Fibroblast of lung (primary cell): Measurements from ENCODE around the gene SEC24B. TPM values are rescaled to one million over a fixed set of nuclear protein-coding genes. Genes with fewer than 3 reads are reported as not detected.

Source experiments
- DNase-seq, 2 donors: peaks; one replicate each; pipeline versions ENCODE4 v3.0.0 to v3.0.0-alpha.2; 2010; ENCODE audit warnings: low read depth in 2 of 2
- H2AFZ ChIP-seq: 2 replicates; pipeline ENCODE4 v1.5.1; 2012; ENCODE audit warnings: low read length, control low read depth, inconsistent platforms
- H3K27ac ChIP-seq: 2 replicates; pipeline ENCODE4 v1.5.1; 2011; ENCODE audit warnings: low read length, control low read depth; ENCODE audit not compliant: insufficient read depth
- H3K27me3 ChIP-seq: 2 replicates; pipeline ENCODE4 v1.5.1; 2011; ENCODE audit warnings: mild to moderate bottlenecking, low read length; ENCODE audit not compliant: control insufficient read depth, insufficient read depth
- H3K36me3 ChIP-seq: 2 replicates; pipeline ENCODE4 v1.5.1; 2011; ENCODE audit warnings: low read length; ENCODE audit not compliant: control insufficient read depth, insufficient read depth
- H3K4me1 ChIP-seq: 2 replicates; pipeline ENCODE4 v1.5.1; 2011; ENCODE audit warnings: low read length; ENCODE audit not compliant: control insufficient read depth, insufficient read depth; ENCODE audit errors: extremely low read depth
- H3K4me2 ChIP-seq: 2 replicates; pipeline ENCODE4 v1.5.1; 2011; ENCODE audit warnings: low read length, control low read depth; ENCODE audit not compliant: insufficient read depth; ENCODE audit errors: extremely low read depth
- H3K4me3 ChIP-seq, 4 experiments: fragments of 200-600 bp in 1 of 4; sonication (generic) in 1 of 4; replicated peaks in 1 of 4; 2 replicates each; pipeline ENCODE4 v1.5.1; 2011 to 2016; ENCODE audit warnings: low read length in 4 of 4, low read depth in 3 of 4, mild to moderate bottlenecking in 3 of 4, control low read depth in 2 of 4, inconsistent platforms in 1 of 4, mixed read lengths in 1 of 4; ENCODE audit not compliant: insufficient read depth in 1 of 4; ENCODE audit errors: control extremely low read depth in 1 of 4
- H3K79me2 ChIP-seq: 2 replicates; pipeline ENCODE4 v1.5.1; 2012; ENCODE audit warnings: mild to moderate bottlenecking, low read length, inconsistent platforms; ENCODE audit not compliant: control insufficient read depth, insufficient read depth
- H3K9ac ChIP-seq: 2 replicates; pipeline ENCODE4 v1.5.1; 2011; ENCODE audit warnings: mild to moderate bottlenecking, low read length, control low read depth; ENCODE audit not compliant: insufficient read depth
- H3K9me3 ChIP-seq: 2 replicates; pipeline ENCODE4 v1.5.1; 2012; ENCODE audit warnings: low read depth, low read length; ENCODE audit not compliant: control insufficient read depth, insufficient read depth
- H4K20me1 ChIP-seq: 2 replicates; pipeline ENCODE4 v1.5.1; 2011; ENCODE audit warnings: low read length; ENCODE audit not compliant: control insufficient read depth, insufficient read depth; ENCODE audit errors: extremely low read depth
- CTCF ChIP-seq, 2 donors: IDR thresholded peaks in 1 of 2; conservative IDR thresholded peaks in 1 of 2; 1 replicate in 1 of 2; 2 replicates in 1 of 2; pipeline ENCODE4 v1.5.1; 2011 to 2012; ENCODE audit warnings: low read length in 2 of 2, control low read depth in 1 of 2, inconsistent platforms in 1 of 2, low read depth in 1 of 2, mild to moderate bottlenecking in 1 of 2
- EZH2 ChIP-seq: IDR thresholded peaks from 2 replicates; pipeline ENCODE4 v1.5.1; 2012; ENCODE audit warnings: low read length, control low read depth, mild to moderate bottlenecking; ENCODE audit errors: missing control alignments
- polyA plus RNA-seq, 2 donors: library from polyadenylated mRNA; depleted of rRNA in 1 of 2; stranded (reverse) in 1 of 2; unstranded in 1 of 2; fragments of >200 nt; gene quantifications; 2 replicates each; pipeline ENCODE4 v1.2.1, GENCODE V29; 2011 to 2012; ENCODE audit warnings: missing spikeins in 1 of 2
- total RNA-seq: library from RNA; depleted of rRNA; stranded (reverse); fragments of >200 nt; gene quantifications from 2 replicates; pipeline ENCODE4 v1.2.1, GENCODE V29; 2014

The SEC24B gene
- total and polyA plus RNA-seq, 2 donors (not counting 1 experiment from before 2014, with no cell fraction given), result 16.3 to 47.9 TPM

GRCh38 chr4:109559625-109559982, 126.0 kb downstream of the SEC24B start:
- Histone ChIP-seq H2AFZ (peak overlapping the region; percentile 54), H3K4me3 (peak overlapping the region; percentile 47 to 74 (median 62)), H3K9ac (peak overlapping the region; percentile 69), H3K4me1 (no peaks in the 10 kb centered on the region), H3K36me3 (no peaks in the 10 kb centered on the region), H3K27ac (peak overlapping the region; percentile 68), H3K79me2 (peaks cover 10% of the 10 kb centered on the region), H4K20me1 (no peaks in the 10 kb centered on the region), H3K4me2 (peak overlapping the region; percentile 61), H3K9me3 (no peaks in the 10 kb centered on the region), H3K27me3 (no peaks in the 10 kb centered on the region)
- peak in 1 of 2 donors; percentile 10 for DNase-seq
- TF ChIP-seq EZH2 (no peak), CTCF (conservative IDR thresholded peaks at IDR 0.05 in 1 of 2, IDR thresholded peaks at IDR 0.05 in 1 of 2; ENCODE audit: low read depth in 1 of 2, low read length in 2 of 2) (no peak)

GRCh38 chr4:109559983-109560686, 126.5 kb downstream of the SEC24B start, which contains the start of gene MCUB:
MCUB (plus strand) TSS chr4:109560246; CDS start chr4:109560338, 92 bp downstream.
- H3K36me3 ChIP-seq, result no peaks in the 10 kb centered on the region
- H3K4me3 ChIP-seq, result peak within 1 kb of the TSS; percentile 47 to 86 (median 80)
- H3K4me1 ChIP-seq, result no peaks in the 10 kb centered on the region
- no peaks in the 10 kb centered on the region for H3K27me3 ChIP-seq
- H2AFZ ChIP-seq, result peak within 1 kb of the TSS; percentile 72
- no peaks in the 10 kb centered on the region for H4K20me1 ChIP-seq
- H3K9me3 ChIP-seq, result no peaks in the 10 kb centered on the region
- H3K27ac ChIP-seq, result peak within 1 kb of the TSS; percentile 89
- peak within 1 kb of the TSS; percentile 83 for H3K4me2 ChIP-seq
- peaks cover 10% of the 10 kb centered on the region for H3K79me2 ChIP-seq
- peak within 1 kb of the TSS; percentile 78 for H3K9ac ChIP-seq
- peak; percentile 88 to 91 for DNase-seq
- TF ChIP-seq EZH2 (no peak), CTCF (conservative IDR thresholded peaks at IDR 0.05 in 1 of 2, IDR thresholded peaks at IDR 0.05 in 1 of 2; ENCODE audit: low read depth in 1 of 2, low read length in 2 of 2) (no peak)

- DNase-seq, result peak; percentile 70 to 84
Observed at GRCh38 chr4:109560687-109561461, 127.3 kb downstream of the SEC24B start.

More at GRCh38 chr4:109560687-109561461, 127.3 kb downstream of the SEC24B start:
- Histone ChIP-seq H3K9ac (peak overlapping the region; percentile 78), H3K27ac (peak overlapping the region; percentile 89), H2AFZ (peak overlapping the region; percentile 72), H3K79me2 (peaks cover 10% of the 10 kb centered on the region), H3K36me3 (no peaks in the 10 kb centered on the region), H3K4me3 (peak overlapping the region; percentile 47 to 86 (median 80)), H3K9me3 (no peaks in the 10 kb centered on the region), H4K20me1 (no peaks in the 10 kb centered on the region), H3K4me2 (peak overlapping the region; percentile 83), H3K27me3 (no peaks in the 10 kb centered on the region), H3K4me1 (no peaks in the 10 kb centered on the region)
- TF ChIP-seq EZH2 (no peak), CTCF (conservative IDR thresholded peaks at IDR 0.05 in 1 of 2, IDR thresholded peaks at IDR 0.05 in 1 of 2; ENCODE audit: low read depth in 1 of 2, low read length in 2 of 2) (no peak)
